ENCODE measurements around the gene UTP25.
"Not testable (repeated sequence)": the region's sequence is repeated elsewhere in the genome, so short reads cannot be mapped to it uniquely, and the experiment has no call there.

The UTP25 gene

DNA sequence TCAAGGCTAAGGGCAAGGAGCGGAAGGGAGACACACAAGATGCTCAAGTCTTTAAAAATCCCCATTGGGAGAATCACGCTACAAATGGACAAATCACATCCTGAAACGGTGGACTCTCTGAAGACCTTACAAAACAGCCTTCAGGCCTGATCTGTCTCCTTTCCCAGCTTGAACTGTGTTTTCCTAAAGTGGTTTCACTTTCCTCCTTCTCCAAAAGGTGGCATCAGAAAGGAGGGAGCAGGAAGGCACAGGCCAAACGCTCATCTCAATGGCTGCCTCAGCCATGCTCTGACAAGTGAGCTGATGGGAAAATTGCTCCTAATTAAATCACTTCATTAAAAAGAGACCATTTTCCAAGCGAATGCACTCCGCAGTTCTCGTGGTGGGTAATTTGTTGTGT is 47.7 kb downstream of the UTP25 start:
- no peak for DNase-seq

- DNase-seq, result no peak
These were observed 48.5 kb downstream of the UTP25 start for GRCh38 chr1:209876078-209876800.

- no peak for DNase-seq
These were observed 49.5 kb downstream of the UTP25 start for GRCh38 chr1:209877087-209877764.

GRCh38 chr1:209878964-209879363 is 51.2 kb downstream of the UTP25 start:
- DNase-seq, result no peak

- no peak for DNase-seq
These were observed 51.8 kb downstream of the UTP25 start for GRCh38 chr1:209879539-209879938.

GRCh38 chr1:209880031-209880430 is 52.3 kb downstream of the UTP25 start:
- DNase-seq, result no peak

- DNase-seq, result no peak
These were observed 53.8 kb downstream of the UTP25 start for GRCh38 chr1:209881619-209882018.

DNA sequence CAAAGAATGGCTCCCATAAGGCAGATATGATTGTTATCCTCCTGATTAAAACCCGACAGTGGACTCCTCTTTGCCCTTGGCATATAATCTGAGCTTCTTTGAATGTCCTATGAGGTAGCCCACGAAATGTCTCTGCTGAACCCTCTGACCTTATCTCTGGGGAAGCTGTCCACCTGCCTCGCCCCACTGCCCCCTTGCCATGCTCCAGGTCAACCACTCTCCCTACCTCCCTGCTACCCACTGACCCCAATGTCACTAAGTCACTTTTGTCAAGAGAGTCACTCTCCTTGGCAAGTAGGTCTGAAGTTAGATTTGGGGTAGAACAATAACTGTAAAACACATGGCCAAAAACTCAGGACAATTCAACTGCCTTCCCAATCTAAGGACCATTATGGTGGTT is 54.5 kb downstream of the UTP25 start:
- DNase-seq, result no peak

DNA sequence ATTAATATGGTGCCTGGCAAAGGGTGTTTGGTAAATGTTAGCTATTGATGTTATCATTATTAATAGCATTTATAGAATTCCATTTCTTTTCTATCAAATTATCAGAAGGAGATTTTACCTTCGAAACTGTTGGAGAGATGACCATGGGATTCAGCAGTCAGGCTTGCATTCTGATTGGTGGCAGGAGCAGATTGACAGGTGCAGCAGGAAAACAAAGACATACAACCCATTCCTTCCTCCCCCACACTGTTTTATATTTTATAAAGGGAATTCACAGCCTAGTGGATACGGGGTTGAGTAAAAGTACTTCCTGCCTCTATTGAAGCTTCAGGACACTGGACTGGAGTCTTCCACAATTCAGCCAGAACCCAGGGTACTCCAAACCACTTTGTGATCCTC is 55.2 kb downstream of the UTP25 start:
- no peak for DNase-seq

- DNase-seq, result no peak
These were observed 55.7 kb downstream of the UTP25 start for GRCh38 chr1:209883341-209883971.

- no peak for DNase-seq
These were observed 56.5 kb downstream of the UTP25 start for GRCh38 chr1:209884249-209884648.

DNA sequence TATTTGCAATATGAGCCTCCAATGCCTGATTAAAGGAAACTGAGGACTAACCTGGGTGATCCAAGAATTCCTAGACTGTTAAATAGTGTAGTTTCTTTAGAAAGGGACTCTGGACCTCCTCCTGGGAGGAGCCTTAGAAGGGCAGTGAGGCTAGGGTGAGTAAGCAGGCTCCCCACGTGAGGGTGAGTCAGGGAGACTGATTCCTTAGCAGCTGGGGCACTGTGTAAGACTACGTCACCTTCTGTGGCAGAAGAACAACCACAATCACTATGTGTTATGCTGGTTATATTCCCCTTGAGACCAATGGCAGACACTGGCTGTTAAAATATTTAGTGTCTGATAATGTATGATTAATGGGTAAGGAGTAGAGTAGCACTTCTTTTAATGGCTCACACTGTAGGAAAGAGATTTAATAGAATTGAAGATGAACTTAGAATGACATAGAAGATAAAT is 56.9 kb downstream of the UTP25 start:
- DNase-seq, result peak; percentile 4 to 7

DNA sequence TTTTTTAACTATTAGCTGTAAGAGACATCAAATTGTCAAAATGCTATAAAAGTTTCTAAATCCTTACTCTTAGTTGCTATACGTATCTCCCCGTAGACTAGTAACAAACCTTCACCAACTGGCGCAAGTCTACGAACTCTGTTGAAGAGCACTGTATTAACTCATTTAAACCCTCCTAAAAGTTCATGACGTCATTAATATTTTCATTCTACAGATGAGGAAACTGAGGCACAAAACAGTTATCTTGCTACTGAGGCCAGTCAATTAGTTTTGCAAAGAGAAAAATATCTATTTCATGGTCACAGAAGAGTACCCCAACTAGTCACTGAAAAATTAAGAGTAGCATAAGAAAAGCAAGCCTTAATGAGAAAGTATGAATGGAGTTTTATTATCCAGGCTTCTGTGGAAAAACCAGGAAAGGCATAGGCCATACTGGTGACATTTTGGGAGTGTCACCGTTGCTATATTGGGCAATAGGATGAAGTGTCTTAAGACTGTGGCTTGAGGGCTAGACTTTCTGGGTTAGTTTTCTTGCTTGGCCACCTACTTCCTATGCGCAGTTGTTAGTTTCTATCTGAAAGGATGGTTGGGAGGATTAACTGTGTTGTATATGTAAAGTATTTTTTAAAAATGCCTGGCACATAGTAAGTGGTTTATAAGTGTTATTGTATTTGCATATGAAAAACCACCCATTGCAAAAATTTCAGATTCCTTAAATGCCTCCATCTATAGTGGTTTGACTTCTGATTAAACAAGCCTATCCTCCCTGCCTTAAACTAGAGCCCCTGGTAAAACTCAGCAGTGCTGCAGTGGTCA is 57.8 kb downstream of the UTP25 start:
- DNase-seq, result no peak

DNA sequence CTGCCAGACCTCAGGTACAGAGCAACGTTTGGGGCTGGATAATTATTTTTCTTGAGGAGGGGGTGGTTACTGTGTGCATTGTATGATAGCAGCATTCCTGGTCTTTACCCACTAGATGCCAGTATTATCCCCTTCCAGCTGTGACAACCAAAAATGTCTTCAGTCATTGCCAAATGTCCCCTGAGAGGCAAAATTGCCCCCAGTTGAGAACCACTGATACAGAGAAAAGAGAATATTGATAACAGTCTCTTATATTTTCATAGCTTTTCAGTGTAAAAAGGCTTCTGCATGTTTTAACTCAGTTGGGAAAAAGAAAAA is 58.4 kb downstream of the UTP25 start:
- DNase-seq, result no peak

- not testable (repeated sequence) for DNase-seq
These were observed 60.7 kb downstream of the UTP25 start for GRCh38 chr1:209888291-209889076.

DNA sequence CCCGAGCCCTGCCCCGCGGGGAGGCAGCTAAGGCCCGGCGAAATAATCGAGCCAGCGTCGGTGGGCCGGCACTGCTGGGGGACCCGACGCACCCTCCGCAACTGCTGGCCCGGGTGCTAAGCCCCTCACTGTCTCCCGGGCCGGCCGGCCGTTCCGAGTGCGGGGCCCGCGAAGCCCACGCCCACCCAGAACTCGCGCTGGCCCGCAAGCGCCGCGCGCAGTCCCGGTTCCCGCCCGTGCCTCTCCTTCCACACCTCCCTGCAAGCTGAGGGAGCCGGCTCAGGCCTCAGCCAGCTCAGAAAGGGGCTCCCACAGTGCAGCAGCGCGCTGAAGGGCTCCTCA is 61.3 kb downstream of the UTP25 start:
- DNase-seq, result no peak

- DNase-seq, result no peak
These were observed 63.0 kb downstream of the UTP25 start for GRCh38 chr1:209890641-209891330.

DNA sequence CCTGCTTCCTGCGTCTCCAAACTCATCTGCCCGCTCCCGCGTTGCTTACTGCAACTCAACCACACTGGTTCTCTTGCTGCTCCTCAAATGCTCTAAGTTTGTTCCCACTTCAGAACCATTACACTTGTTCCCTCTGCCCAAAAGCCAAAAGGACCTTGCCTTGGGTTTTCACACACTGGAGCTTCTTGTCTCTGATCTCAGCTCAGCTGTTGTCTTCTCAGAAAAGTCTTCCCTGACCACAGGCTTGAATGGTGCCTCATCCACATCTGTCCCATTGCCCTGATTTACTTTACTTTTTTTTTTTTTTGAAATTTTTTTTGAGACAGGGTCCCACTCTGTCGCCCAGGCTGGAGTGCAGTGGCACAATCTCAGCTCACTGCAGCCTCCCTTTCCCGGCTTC is 66.0 kb downstream of the UTP25 start:
- DNase-seq, result no peak

- peak in 1 of 2 experiments; percentile 4 for DNase-seq
These were observed 67.9 kb downstream of the UTP25 start for GRCh38 chr1:209895709-209896108.

DNA sequence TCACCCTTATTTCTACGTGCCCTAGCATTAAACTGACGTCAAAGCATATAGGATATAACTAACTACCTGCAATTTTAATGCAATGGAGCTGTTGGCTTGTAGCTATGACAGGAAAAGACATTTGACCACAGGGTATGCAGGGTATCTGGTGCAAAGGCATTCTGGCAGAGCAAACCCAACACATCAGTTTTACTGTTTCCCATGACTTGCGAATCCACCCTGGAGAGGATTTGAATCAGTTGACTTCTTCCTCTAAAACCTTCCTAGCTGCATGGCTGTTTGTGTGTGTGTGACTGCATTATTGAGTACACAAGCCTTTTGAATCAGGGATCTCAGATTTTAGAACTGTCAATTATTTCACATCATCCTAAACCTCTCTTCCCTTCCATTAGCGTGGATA is 68.6 kb downstream of the UTP25 start:
- no peak for DNase-seq

- DNase-seq, result not testable (repeated sequence)
These were observed 70.5 kb downstream of the UTP25 start for GRCh38 chr1:209898271-209898670.

GRCh38 chr1:209898851-209899250 is 71.1 kb downstream of the UTP25 start:
- not testable (repeated sequence) for DNase-seq
